Muscle layer of colon (tissue), 2 donors: ENCODE results near the gene OSBPL9.
"Not testable (repeated sequence)": the region's sequence is repeated elsewhere in the genome, so short reads cannot be mapped to it uniquely, and the experiment has no call there.

ENCODE experiments used
- H3K27ac ChIP-seq: one replicate; pipeline ENCODE4 v1.7.0; 2013; ENCODE audit warnings: low read depth, mild to moderate bottlenecking, low read length, moderate library complexity
- H3K27me3 ChIP-seq, 2 donors: one replicate each; pipeline ENCODE4 v1.7.0; 2013; ENCODE audit warnings: low read length in 2 of 2, mild to moderate bottlenecking in 2 of 2; ENCODE audit not compliant: insufficient read depth in 2 of 2, control insufficient read depth in 1 of 2
- H3K36me3 ChIP-seq: one replicate; pipeline ENCODE4 v1.7.0; 2013; ENCODE audit warnings: mild to moderate bottlenecking, low read length; ENCODE audit not compliant: insufficient read depth
- H3K4me1 ChIP-seq: one replicate; pipeline ENCODE4 v1.7.0; 2013; ENCODE audit warnings: mild to moderate bottlenecking, low read length; ENCODE audit not compliant: insufficient read depth
- H3K4me3 ChIP-seq, 2 donors: one replicate each; pipeline ENCODE4 v1.7.0; 2013; ENCODE audit warnings: low read length in 2 of 2, low read depth in 1 of 2, mild to moderate bottlenecking in 1 of 2, moderate library complexity in 1 of 2
- H3K9ac ChIP-seq: one replicate; pipeline ENCODE4 v1.7.0; 2013; ENCODE audit warnings: low read length
- H3K9me3 ChIP-seq: one replicate; pipeline ENCODE4 v1.7.0; 2013; ENCODE audit warnings: mild to moderate bottlenecking, low read length
- donor health status: abdominal sarcoma.
- donor health status: Adenocarcinoma of cecum.

Gene OSBPL9

GRCh38 chr1:51641096-51641495 lies 24.2 kb downstream of the OSBPL9 start:
- no peaks in the 10 kb centered on the region for H3K9me3 ChIP-seq
- H3K9ac ChIP-seq: no peak overlapping the region
- H3K4me1 ChIP-seq: peaks cover 44% of the 10 kb centered on the region
- no peak overlapping the region for H3K4me3 ChIP-seq
- no peaks in the 10 kb centered on the region for H3K27me3 ChIP-seq
- H3K36me3 ChIP-seq: no peaks in the 10 kb centered on the region
- no peak overlapping the region for H3K27ac ChIP-seq

- Histone ChIP-seq H3K9ac (no peak overlapping the region), H3K36me3 (no peaks in the 10 kb centered on the region), H3K9me3 (no peaks in the 10 kb centered on the region), H3K27me3 (no peaks in the 10 kb centered on the region), H3K4me1 (peaks cover 39% of the 10 kb centered on the region), H3K4me3 (no peak overlapping the region), H3K27ac (peak overlapping the region; percentile 60)
Measured at GRCh38 chr1:51642739-51643142, 25.8 kb downstream of the OSBPL9 start.

GRCh38 chr1:51643362-51643761 lies 26.5 kb downstream of the OSBPL9 start:
- Histone ChIP-seq H3K27me3 (no peaks in the 10 kb centered on the region), H3K9me3 (no peaks in the 10 kb centered on the region), H3K4me3 (no peak overlapping the region), H3K36me3 (no peaks in the 10 kb centered on the region), H3K4me1 (peaks cover 44% of the 10 kb centered on the region), H3K27ac (no peak overlapping the region), H3K9ac (no peak overlapping the region)

- H3K9me3 ChIP-seq: no peaks in the 10 kb centered on the region
- H3K27me3 ChIP-seq: no peaks in the 10 kb centered on the region
- H3K4me1 ChIP-seq: peaks cover 45% of the 10 kb centered on the region
- H3K4me3 ChIP-seq: no peak overlapping the region
- no peak overlapping the region for H3K27ac ChIP-seq
- H3K36me3 ChIP-seq: no peaks in the 10 kb centered on the region
- no peak overlapping the region for H3K9ac ChIP-seq
Measured at GRCh38 chr1:51644020-51644419, 27.1 kb downstream of the OSBPL9 start.

GRCh38 chr1:51644533-51645197 lies 27.8 kb downstream of the OSBPL9 start:
- peaks cover 39% of the 10 kb centered on the region for H3K4me1 ChIP-seq
- H3K27ac ChIP-seq: no peak overlapping the region

GRCh38 chr1:51646592-51646991 lies 29.7 kb downstream of the OSBPL9 start:
- not testable (repeated sequence) for H3K9me3 ChIP-seq, H3K9ac ChIP-seq, H3K27me3 ChIP-seq, H3K4me3 ChIP-seq, H3K36me3 ChIP-seq, H3K27ac ChIP-seq
- H3K4me1 ChIP-seq: peaks cover 32% of the 10 kb centered on the region

More at GRCh38 chr1:51644533-51645197, 27.8 kb downstream of the OSBPL9 start:
- Histone ChIP-seq H3K27me3 (no peaks in the 10 kb centered on the region), H3K9ac (no peak overlapping the region), H3K9me3 (no peaks in the 10 kb centered on the region), H3K36me3 (no peaks in the 10 kb centered on the region), H3K4me3 (no peak overlapping the region)

GRCh38 chr1:51648180-51649109 lies 31.6 kb downstream of the OSBPL9 start:
- H3K27ac ChIP-seq: peak overlapping the region; percentile 43
- no peak overlapping the region for H3K9ac ChIP-seq
- H3K4me1 ChIP-seq: peaks cover 18% of the 10 kb centered on the region
- no peaks in the 10 kb centered on the region for H3K9me3 ChIP-seq
- H3K36me3 ChIP-seq: no peaks in the 10 kb centered on the region
- H3K4me3 ChIP-seq: no peak overlapping the region
- no peaks in the 10 kb centered on the region for H3K27me3 ChIP-seq

GRCh38 chr1:51649593-51650091 lies 32.8 kb downstream of the OSBPL9 start:
- H3K36me3 ChIP-seq: no peaks in the 10 kb centered on the region
- H3K27me3 ChIP-seq: no peaks in the 10 kb centered on the region
- H3K4me3 ChIP-seq: no peak overlapping the region
- no peak overlapping the region for H3K27ac ChIP-seq
- peaks cover 18% of the 10 kb centered on the region for H3K4me1 ChIP-seq
- no peak overlapping the region for H3K9ac ChIP-seq
- H3K9me3 ChIP-seq: no peaks in the 10 kb centered on the region

- Histone ChIP-seq H3K4me3 (no peak overlapping the region), H3K9ac (no peak overlapping the region), H3K9me3 (no peaks in the 10 kb centered on the region), H3K27me3 (no peaks in the 10 kb centered on the region), H3K27ac (no peak overlapping the region), H3K36me3 (no peaks in the 10 kb centered on the region), H3K4me1 (peaks cover 12% of the 10 kb centered on the region)
Measured at GRCh38 chr1:51650198-51650597, 33.3 kb downstream of the OSBPL9 start.

- no peak overlapping the region for H3K4me3 ChIP-seq
- H3K27ac ChIP-seq: no peak overlapping the region
- H3K4me1 ChIP-seq: peaks cover 12% of the 10 kb centered on the region
- no peak overlapping the region for H3K9ac ChIP-seq
- no peaks in the 10 kb centered on the region for H3K36me3 ChIP-seq
- no peaks in the 10 kb centered on the region for H3K9me3 ChIP-seq
- H3K27me3 ChIP-seq: no peaks in the 10 kb centered on the region
Measured at GRCh38 chr1:51651552-51651942, 34.7 kb downstream of the OSBPL9 start.

GRCh38 chr1:51652599-51652998 lies 35.7 kb downstream of the OSBPL9 start:
- Histone ChIP-seq H3K4me3 (no peak overlapping the region), H3K9me3 (no peaks in the 10 kb centered on the region), H3K4me1 (peaks cover 12% of the 10 kb centered on the region), H3K27me3 (no peaks in the 10 kb centered on the region), H3K36me3 (no peaks in the 10 kb centered on the region), H3K9ac (no peak overlapping the region), H3K27ac (no peak overlapping the region)
